HuH-7.5 (cell line): ENCODE results near the gene YIPF5.

Source experiments
- DNase-seq: peaks from one replicate; pipeline ENCODE4 v3.0.0; 2011; ENCODE audit warnings: low spot score

Gene YIPF5

DNA sequence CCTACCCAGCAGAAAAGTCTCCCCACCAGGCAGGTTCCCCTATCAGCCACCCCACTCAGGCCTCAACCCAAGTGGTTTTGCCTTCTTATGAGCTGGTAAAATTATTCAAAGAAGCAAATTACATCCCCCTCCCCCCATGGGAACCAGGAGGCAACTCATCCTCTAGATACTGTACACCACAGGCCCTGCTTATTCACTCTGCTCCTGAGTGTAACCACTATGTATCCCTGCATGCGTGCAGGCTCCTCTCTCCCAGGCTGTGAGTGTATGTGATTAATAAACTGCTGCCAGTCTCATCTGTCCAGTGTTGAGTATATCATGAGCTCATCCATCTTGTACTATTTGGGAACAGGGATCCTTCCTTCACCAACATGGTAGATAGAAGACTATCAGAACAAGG lies 8.8 kb upstream of the YIPF5 start:
- DNase-seq = no peak

DNA sequence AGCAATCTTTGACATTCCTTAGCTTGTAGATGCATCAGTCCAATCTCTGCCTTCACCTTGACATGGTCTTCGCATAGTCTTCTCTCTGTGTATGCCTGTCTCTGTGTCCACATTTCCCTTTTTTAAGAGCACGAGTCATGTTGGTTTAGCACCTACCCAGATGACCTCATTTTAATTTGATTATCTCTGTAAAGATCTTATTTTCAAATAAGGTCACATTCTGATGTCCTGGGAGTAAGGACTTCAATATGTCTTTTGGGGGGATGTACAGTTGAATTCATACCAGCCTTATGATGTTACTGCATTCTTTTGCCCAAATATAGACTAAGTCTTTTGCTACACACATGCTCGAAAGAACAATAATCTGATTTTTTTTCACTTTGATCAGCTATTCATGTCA lies 7.1 kb upstream of the YIPF5 start:
- no peak for DNase-seq

- DNase-seq = no peak
Measured at GRCh38 chr5:144173766-144174165, 3.3 kb upstream of the YIPF5 start.

DNA sequence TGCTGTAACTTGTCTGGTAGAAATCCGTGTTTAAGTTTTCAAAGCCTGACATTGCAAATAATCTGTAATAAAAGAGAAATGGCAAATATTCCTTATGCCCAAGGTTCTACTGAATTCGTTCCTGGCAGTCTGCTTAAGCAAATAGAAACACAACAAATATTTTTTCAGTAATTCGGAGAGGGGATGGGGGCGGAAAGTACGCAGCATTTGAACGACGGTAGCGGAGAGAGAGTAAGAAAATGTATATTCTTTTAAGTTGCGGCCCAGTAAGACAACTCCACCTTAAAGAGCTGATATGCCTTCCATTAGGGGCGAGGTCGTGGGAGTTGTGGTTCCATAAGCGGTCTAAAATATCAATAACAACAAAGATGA lies 569 bp downstream of the YIPF5 start:
- DNase-seq = no peak

- no peak for DNase-seq
Measured at GRCh38 chr5:144167998-144168397, 2.5 kb downstream of the YIPF5 start.

GRCh38 chr5:144166696-144167095 lies 3.8 kb downstream of the YIPF5 start:
- no peak for DNase-seq

DNA sequence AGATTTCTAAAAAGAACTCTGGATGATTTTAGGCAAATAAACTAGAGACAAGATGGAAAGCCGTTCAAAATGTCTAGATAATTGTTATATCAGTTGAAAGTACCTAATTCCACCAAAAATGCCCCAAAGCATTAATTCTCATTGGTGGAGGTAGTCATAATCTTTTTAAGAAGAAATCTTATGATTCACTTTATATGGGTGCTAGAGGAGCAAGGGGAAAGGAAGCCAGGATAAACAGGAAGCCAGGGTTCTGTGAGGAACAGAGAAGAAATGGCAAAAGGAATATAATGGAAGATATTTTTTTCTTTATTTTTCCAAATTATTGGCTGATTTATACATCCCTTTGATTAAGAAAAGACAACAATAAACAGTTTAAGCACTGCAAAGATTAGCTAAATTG lies 7.8 kb downstream of the YIPF5 start:
- DNase-seq = no peak

- no peak for DNase-seq
Measured at GRCh38 chr5:144156767-144157171, 13.7 kb downstream of the YIPF5 start.

- DNase-seq = no peak
Measured at GRCh38 chr5:144151026-144151425, 19.4 kb downstream of the YIPF5 start.

DNA sequence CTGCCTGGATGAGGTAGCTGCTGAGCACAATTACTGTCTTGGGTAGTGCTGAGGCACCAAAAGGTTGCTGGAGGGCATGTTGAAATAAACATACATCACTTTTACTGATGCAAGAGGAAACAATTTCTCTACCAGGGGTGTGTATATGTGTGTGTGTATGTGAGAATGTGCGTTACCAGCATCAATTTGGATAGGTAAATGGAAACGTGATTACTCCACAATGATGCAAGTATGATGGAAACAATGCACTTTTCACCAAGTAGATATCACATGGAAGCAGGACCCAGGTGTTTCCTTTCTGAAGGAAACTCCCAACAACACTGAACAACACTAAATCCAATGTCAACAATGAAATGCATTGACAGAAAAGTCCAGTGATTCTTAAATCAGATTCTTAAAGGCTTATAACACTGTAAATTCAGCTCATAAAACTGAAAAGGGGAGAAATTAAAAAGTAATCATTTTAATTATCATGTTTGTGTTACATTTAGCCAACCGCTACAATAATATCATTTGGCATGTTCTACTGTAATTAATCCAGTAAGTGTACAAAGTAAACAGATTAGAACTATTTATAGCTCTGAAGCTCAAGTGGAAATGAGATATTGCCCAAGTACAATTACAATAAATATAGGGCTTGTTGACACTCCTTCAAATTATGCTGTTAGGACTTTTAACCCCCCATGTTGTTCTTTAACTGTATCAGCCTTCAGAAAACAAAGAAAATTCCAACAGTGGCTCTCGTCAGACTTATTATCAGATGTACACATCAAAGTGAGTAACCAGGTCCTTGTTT lies 25.3 kb downstream of the YIPF5 start:
- no peak for DNase-seq

GRCh38 chr5:144143625-144144024 lies 26.8 kb downstream of the YIPF5 start:
- no peak for DNase-seq

GRCh38 chr5:144142824-144143162 lies 27.7 kb downstream of the YIPF5 start:
- no peak for DNase-seq

DNA sequence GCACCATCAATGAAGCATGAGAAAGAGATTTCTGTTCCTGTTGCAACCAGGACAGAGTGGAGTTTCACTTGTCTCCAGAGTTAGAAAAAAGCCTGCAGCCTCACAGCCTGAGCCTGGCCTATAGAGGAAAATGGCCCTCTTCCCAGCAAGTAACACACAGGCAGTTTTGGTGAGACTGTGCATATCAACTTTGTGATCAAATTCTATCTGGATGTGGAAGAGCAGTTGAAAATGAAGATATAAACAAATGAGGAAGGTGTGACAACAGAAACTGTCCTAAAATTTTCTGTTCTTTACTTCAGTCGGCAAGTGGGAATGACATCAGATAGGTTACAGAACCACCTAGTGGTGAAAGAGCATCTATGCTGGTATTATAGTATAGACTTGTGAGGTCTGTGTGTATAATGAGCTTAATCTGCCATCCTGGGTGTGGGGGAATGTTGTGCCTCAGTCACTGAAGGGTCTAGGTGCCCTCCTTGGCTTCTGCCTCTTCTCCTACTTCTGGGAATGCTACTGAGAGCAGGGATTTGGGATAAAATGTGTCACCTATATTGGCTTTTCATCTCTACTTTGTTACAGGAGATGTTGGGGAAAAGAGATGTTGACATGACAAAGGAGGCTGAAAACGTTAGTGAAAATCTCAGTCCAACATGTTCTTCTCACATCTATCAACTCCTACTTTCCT lies 28.2 kb downstream of the YIPF5 start:
- DNase-seq = peak; percentile 3

- no peak for DNase-seq
Measured at GRCh38 chr5:144141585-144141984, 28.9 kb downstream of the YIPF5 start.

- no peak for DNase-seq
Measured at GRCh38 chr5:144139586-144139985, 30.9 kb downstream of the YIPF5 start.

GRCh38 chr5:144135113-144135762 lies 35.2 kb downstream of the YIPF5 start:
- no peak for DNase-seq

DNA sequence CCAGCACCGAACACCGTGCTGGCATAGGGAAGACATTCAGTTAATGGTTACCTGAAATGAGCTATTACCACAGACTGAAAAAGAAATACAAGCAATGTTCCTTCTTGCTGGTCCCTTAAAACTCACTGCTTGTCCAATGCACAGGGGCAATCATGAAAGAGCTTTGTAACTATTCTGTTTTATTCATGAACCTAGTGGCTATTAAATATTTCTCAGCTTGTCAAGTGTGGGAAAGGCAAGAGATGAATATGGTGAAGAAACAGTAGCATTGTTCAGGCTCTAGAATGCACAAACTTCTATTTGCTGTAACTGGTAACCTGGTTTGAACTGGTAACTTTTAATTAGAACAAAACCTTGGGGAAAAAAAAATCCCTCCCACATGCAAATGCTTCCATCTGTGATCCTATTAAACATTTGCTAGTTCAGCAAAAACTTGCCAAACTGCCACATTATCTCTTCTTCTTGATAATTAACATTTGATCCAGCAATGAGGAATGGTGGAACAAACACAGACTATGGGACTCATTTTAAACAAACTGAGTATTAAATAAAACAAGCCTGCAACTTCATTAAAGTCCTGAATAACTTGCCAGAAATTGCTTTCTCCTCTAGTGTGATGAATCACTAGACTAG lies 36.1 kb downstream of the YIPF5 start:
- DNase-seq = no peak

DNA sequence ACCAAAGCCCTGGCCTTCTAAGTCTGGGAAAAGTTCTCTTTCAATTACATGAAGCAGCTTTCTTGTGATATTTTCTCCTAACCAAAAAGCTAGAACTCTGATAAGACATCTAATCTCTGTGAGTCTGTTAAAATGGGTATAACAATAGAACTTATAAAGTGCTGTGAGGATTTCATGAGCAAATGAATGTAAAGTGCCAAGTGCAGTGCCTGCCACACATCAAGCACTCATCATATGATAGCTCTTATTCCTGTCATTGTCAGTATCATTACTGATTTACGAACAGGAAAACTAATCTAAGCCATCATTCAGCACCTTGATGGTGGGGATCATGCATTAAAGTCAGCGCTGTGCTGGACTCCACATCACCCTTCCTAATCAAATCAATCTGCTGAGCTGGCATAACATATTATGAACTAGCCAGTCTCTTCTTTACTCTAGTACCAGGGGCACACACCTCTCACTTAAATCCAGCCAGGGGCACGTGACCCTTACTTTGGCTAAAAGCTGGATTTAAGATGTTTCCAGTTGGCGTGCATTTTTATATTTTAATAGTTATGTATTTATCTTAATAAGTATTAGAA lies 37.3 kb downstream of the YIPF5 start:
- DNase-seq = no peak

DNA sequence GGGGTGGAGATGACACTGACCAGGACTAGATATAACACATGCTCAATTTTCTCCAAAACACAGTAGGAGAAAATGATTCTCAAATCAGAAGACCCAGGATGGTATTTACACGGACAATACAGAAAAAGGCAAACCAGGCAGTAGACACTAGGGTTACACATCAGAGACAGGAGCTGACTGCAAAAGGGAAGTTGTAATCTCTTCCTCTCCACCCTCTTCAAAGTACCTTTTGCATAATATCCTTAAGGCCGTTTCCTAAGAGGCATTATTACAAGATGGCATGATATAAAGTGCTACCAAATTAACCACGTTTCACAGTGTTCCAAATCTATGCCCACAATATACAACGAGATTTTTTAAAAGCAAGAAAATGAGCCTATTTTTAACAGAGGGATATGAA lies 39.2 kb downstream of the YIPF5 start:
- DNase-seq = no peak

DNA sequence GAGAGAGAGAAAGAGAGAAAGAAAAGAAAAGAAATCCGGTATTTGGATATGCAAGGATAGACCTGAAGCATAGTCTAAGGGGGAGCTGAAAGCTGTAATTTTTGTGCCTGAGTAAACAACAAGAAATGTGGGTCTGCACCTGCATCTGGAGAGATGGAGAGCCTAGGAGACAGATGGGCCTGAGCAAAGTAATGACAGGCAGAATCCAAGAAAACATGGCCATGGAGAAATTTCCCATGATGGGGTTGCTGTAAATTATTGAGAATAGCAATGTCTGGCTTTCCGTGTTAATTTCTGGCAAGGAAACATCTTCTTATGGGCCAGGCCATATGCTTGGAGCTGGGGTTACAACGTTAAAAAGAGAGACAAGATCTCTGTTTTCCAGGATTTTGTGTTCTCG lies 40.2 kb downstream of the YIPF5 start:
- no peak for DNase-seq

- no peak for DNase-seq
Measured at GRCh38 chr5:144128844-144129243, 41.6 kb downstream of the YIPF5 start.

- no peak for DNase-seq
Measured at GRCh38 chr5:144126707-144127106, 43.8 kb downstream of the YIPF5 start.
